B cell (primary cell): Measurements from ENCODE around the gene TPO.

Experiments
- CTCF ChIP-seq: fragments of 200-600 bp; IDR thresholded peaks from one replicate; pipeline ENCODE4 v1.8.0; 2022; ENCODE audit warnings: antibody characterized with exemption, mild to moderate bottlenecking
- EZH2 ChIP-seq: IDR thresholded peaks from 2 replicates; pipeline ENCODE4 v1.6.1; 2012; ENCODE audit warnings: borderline replicate concordance, low read depth, mild to moderate bottlenecking, moderate library complexity, low read length; ENCODE audit not compliant: insufficient read depth, poor library complexity, severe bottlenecking

- TF ChIP-seq CTCF (no peak), EZH2 (no peak)
These were observed 88.0 kb downstream of the TPO start for GRCh38 chr2:1501038-1501851.
